A549 (cell line): ENCODE results near the gene MOV10L1. TPM values are rescaled to one million over a fixed set of nuclear protein-coding genes. Genes with fewer than 3 reads are reported as not detected.

ENCODE experiments used
- ATAC-seq, 2 experiments: fragments of 200-7000 bp in 1 of 2; fragments of >200 bp in 1 of 2; cut with Nextera tagmentation in 1 of 2; cut with Tn5 transposase in 1 of 2; 3 replicates each; pipeline versions ENCODE4 v1.8.0 to v1.9.1; 2018 to 2020; ENCODE audit warnings: mild to moderate bottlenecking in 1 of 2, moderate library complexity in 1 of 2
- CTCF ChIA-PET: fragments of 300-600 bp; sonication (Branson Sonifier 250); formaldehyde crosslinking; extraction: SDS; loops from one replicate; lab custom pipeline; 2021; ENCODE audit warnings: antibody characterized with exemption, inconsistent platforms; lab: Yijun Ruan, JAX
- POLR2A ChIA-PET: fragments of 350-600 bp; formaldehyde crosslinking; extraction: SDS; loops from one replicate; lab custom pipeline; 2021; ENCODE audit warnings: antibody characterized with exemption, inconsistent platforms; lab: Yijun Ruan, JAX
- DNase-seq, 2 experiments: peaks; one replicate each; pipeline versions ENCODE4 v3.0.0 to v3.0.0-alpha.2; 2011 to 2016; ENCODE audit warnings: low read depth in 1 of 2, low spot score in 1 of 2
- FAIRE-seq: peaks from 2 replicates; lab custom pipeline; 2011; peaks lifted over from hg19 to GRCh38; lab: Jason Lieb, UNC
- H3K27ac ChIP-seq, 2 experiments: fragments of >200 bp; sonication (Bioruptor Twin); formaldehyde crosslinking; 3 replicates each; pipeline ENCODE4 v1.5.1; 2016 to 2017
- H3K4me1 ChIP-seq: fragments of >200 bp; sonication (Bioruptor Twin); formaldehyde crosslinking; 3 replicates; pipeline ENCODE4 v1.6.1; 2016
- H3K4me2 ChIP-seq: fragments of >200 bp; sonication (Bioruptor Twin); formaldehyde crosslinking; 3 replicates; pipeline ENCODE4 v1.6.1; 2016
- H3K4me3 ChIP-seq: fragments of >200 bp; sonication (Bioruptor Twin); formaldehyde crosslinking; 3 replicates; pipeline ENCODE4 v1.5.1; 2016
- H3K9me3 ChIP-seq: fragments of >200 bp; sonication (Bioruptor Twin); formaldehyde crosslinking; 3 replicates; pipeline ENCODE4 v1.6.1; 2016
- BCL3 ChIP-seq: fragments of >200 bp; sonication (Bioruptor Twin); formaldehyde crosslinking; IDR thresholded peaks from 3 replicates; pipeline ENCODE4 v1.6.1; 2016
- CBX2 ChIP-seq: fragments of 200-600 bp; sonication (generic); IDR thresholded peaks from 2 replicates; pipeline ENCODE4 v1.6.1; 2016; ENCODE audit warnings: low read depth, mild to moderate bottlenecking, borderline replicate concordance
- CEBPB ChIP-seq, 2 experiments: fragments of >200 bp in 1 of 2; sonication (Bioruptor Twin) in 1 of 2; formaldehyde crosslinking in 1 of 2; IDR thresholded peaks; 2 replicates each; pipeline ENCODE4 v1.6.1; 2012 to 2016
- CTCF ChIP-seq: fragments of >200 bp; sonication (Bioruptor Twin); formaldehyde crosslinking; IDR thresholded peaks from 3 replicates; pipeline ENCODE4 v1.5.1; 2016
- EHMT2 ChIP-seq: fragments of 200-600 bp; sonication (generic); IDR thresholded peaks from 2 replicates; pipeline ENCODE4 v1.6.1; 2016; ENCODE audit warnings: antibody characterized with exemption, low read depth, mild to moderate bottlenecking, moderate library complexity
- EP300 ChIP-seq, 2 experiments: fragments of >200 bp; sonication (Bioruptor Twin); formaldehyde crosslinking; IDR thresholded peaks; 2 replicates in 1 of 2; 3 replicates in 1 of 2; pipeline ENCODE4 v1.6.1; 2016 to 2017
- FOXS1 ChIP-seq: fragments of 250-450 bp; sonication (Bioruptor Pico); IDR thresholded peaks from 2 replicates; pipeline ENCODE4 v1.5.0; 2020; ENCODE audit warnings: mild to moderate bottlenecking, moderate library complexity
- GATA3 ChIP-seq: IDR thresholded peaks from 2 replicates; pipeline ENCODE4 v1.6.1; 2012; ENCODE audit warnings: borderline replicate concordance
- HDAC2 ChIP-seq: fragments of 200-600 bp; sonication (generic); IDR thresholded peaks from 2 replicates; pipeline ENCODE4 v1.6.1; 2016
- HES2 ChIP-seq: fragments of >200 bp; sonication (Bioruptor Twin); formaldehyde crosslinking; IDR thresholded peaks from 2 replicates; pipeline ENCODE4 v1.6.1; 2016
- HOXA7 ChIP-seq: fragments of 250-450 bp; sonication (Bioruptor Pico); IDR thresholded peaks from 2 replicates; pipeline ENCODE4 v1.5.0; 2020; ENCODE audit warnings: mild to moderate bottlenecking, moderate library complexity
- HOXB13 ChIP-seq: fragments of 250-450 bp; sonication (Bioruptor Pico); IDR thresholded peaks from 2 replicates; pipeline ENCODE4 v1.5.0; 2020; ENCODE audit warnings: low read depth, mild to moderate bottlenecking, moderate library complexity
- HOXB5 ChIP-seq: fragments of 250-450 bp; sonication (Bioruptor Pico); IDR thresholded peaks from 2 replicates; pipeline ENCODE4 v1.5.0; 2020; ENCODE audit warnings: mild to moderate bottlenecking, moderate library complexity
- JUNB ChIP-seq: fragments of >200 bp; sonication (Bioruptor Twin); formaldehyde crosslinking; IDR thresholded peaks from 2 replicates; pipeline ENCODE4 v1.6.1; 2016
- KDM1A ChIP-seq: fragments of 200-600 bp; sonication (generic); IDR thresholded peaks from 2 replicates; pipeline ENCODE4 v1.6.1; 2016; ENCODE audit warnings: low read depth, mild to moderate bottlenecking
- MAFK ChIP-seq: fragments of 450-650 bp; IDR thresholded peaks from 2 replicates; pipeline ENCODE4 v1.6.1; 2014; ENCODE audit not compliant: partially characterized antibody
- NFE2L2 ChIP-seq: fragments of 150-350 bp; conservative IDR thresholded peaks from 2 replicates; pipeline ENCODE4 v1.6.1; 2014; ENCODE audit warnings: low read length
- PBX3 ChIP-seq: IDR thresholded peaks from 2 replicates; pipeline ENCODE4 v1.6.1; 2012
- POLR2AphosphoS2 ChIP-seq: conservative IDR thresholded peaks from 2 replicates; pipeline ENCODE4 v1.6.1; 2012; ENCODE audit warnings: low read length, improper control_type of control experiment, inconsistent platforms
- RARB ChIP-seq: fragments of 250-450 bp; sonication (Bioruptor Pico); IDR thresholded peaks from 2 replicates; pipeline ENCODE4 v1.8.0; 2021; ENCODE audit warnings: mild to moderate bottlenecking, moderate library complexity
- RCOR1 ChIP-seq: fragments of 150-350 bp; IDR thresholded peaks from 2 replicates; pipeline ENCODE4 v1.6.1; 2014; ENCODE audit warnings: antibody characterized with exemption, low read length, low read depth
- REST ChIP-seq: fragments of 200-600 bp; sonication (generic); IDR thresholded peaks from 2 replicates; pipeline ENCODE4 v1.6.1; 2016; ENCODE audit warnings: antibody characterized with exemption, mild to moderate bottlenecking, moderate library complexity
- RNF2 ChIP-seq: fragments of 200-600 bp; sonication (generic); IDR thresholded peaks from 2 replicates; pipeline ENCODE4 v1.6.1; 2016; ENCODE audit warnings: low read depth, mild to moderate bottlenecking, antibody characterized with exemption, moderate library complexity, borderline replicate concordance
- SREBF2 ChIP-seq: fragments of 450-650 bp; IDR thresholded peaks from 2 replicates; pipeline ENCODE4 v1.6.1; 2014; ENCODE audit warnings: mild to moderate bottlenecking, moderate library complexity
- USF2 ChIP-seq: fragments of 450-650 bp; IDR thresholded peaks from 2 replicates; pipeline ENCODE4 v1.6.1; 2014; ENCODE audit warnings: antibody characterized with exemption
- ZC3H11A ChIP-seq: fragments of 450-650 bp; IDR thresholded peaks from 2 replicates; pipeline ENCODE4 v1.6.1; 2014; ENCODE audit warnings: antibody characterized with exemption, mild to moderate bottlenecking
- ZNF302 ChIP-seq: fragments of 250-450 bp; sonication (Bioruptor Pico); IDR thresholded peaks from 2 replicates; pipeline ENCODE4 v1.9.0; 2021; ENCODE audit warnings: inconsistent platforms, mild to moderate bottlenecking, moderate library complexity
- WGBS: methylation state at CpG from one replicate; pipeline ENCODE4 v1.1.6; 2017; ENCODE audit errors: missing lambda C conversion rate; 5-methylcytosine and 5-hydroxymethylcytosine counted together
- polyA plus RNA-seq, 4 experiments: library from polyadenylated mRNA; depleted of rRNA in 3 of 4; stranded (reverse); fragments of >200 nt; fragmentation: RNase III in 1 of 4; extraction: RNeasy Plus Mini Kit Qiagen cat#74134 plus additional on column Dnase treatment in 1 of 4; gene quantifications; 2 replicates in 3 of 4; 3 replicates in 1 of 4; pipeline ENCODE4 v1.2.3, GENCODE V29; 2011 to 2017

MOV10L1 gene
- polyA plus RNA-seq, 2 of the 4 experiments (the other 2 are of a cell fraction) = 0.04 TPM

- Histone ChIP-seq H3K27ac (no peak overlapping the region), H3K4me2 (no peak overlapping the region), H3K9me3 (no peaks in the 10 kb centered on the region), H3K4me1 (no peaks in the 10 kb centered on the region), H3K4me3 (no peak overlapping the region)
- DNase-seq = no peak
- no peak for FAIRE-seq
- no peak for ATAC-seq
- WGBS = 94% methylated on average over 9 of the region's 23 CpGs
- no peak for TF ChIP-seq RNF2
- no peak for TF ChIP-seq NFE2L2
- TF ChIP-seq CTCF = no peak
- TF ChIP-seq CBX2 = no peak
- TF ChIP-seq FOXS1 = no peak
- TF ChIP-seq JUNB = no peak
- TF ChIP-seq HOXB5 (CRISPR knock-in tag) = no peak
- no peak for TF ChIP-seq CEBPB (IDR thresholded peaks at IDR 0.05)
- no peak for TF ChIP-seq RCOR1
- TF ChIP-seq SREBF2 = no peak
- no peak for TF ChIP-seq GATA3
- ChIA-PET POLR2A (no interaction called here), CTCF (interaction anchor here (1.2 kb wide), 1 partner anchor 50 kb away, joined by 5 read pairs; no protein-coding TSS in a partner anchor)
Measured at GRCh38 chr22:50197000-50197800, 107.4 kb downstream of the MOV10L1 start.

- Histone ChIP-seq H3K4me1 (no peaks in the 10 kb centered on the region), H3K4me3 (no peak overlapping the region), H3K9me3 (peaks cover 5% of the 10 kb centered on the region; the same call in 2 of the 3 replicates), H3K27ac (no peak overlapping the region), H3K4me2 (no peak overlapping the region)
- CTCF ChIA-PET = no interaction called here
- WGBS = 96% methylated on average over 20 of the region's 61 CpGs
- ATAC-seq (no peak), DNase-seq (no peak), FAIRE-seq (no peak)
- POLR2A ChIA-PET = interaction anchor here (0.6 kb wide), 1 partner anchor 52 kb away, joined by 4 read pairs; no protein-coding TSS in a partner anchor
- TF ChIP-seq ZNF302 (CRISPR knock-in tag) = no peak
- TF ChIP-seq POLR2AphosphoS2 = no peak
- TF ChIP-seq EP300 (IDR thresholded peaks at IDR 0.05) = no peak
- TF ChIP-seq PBX3 = no peak
- no peak for TF ChIP-seq MAFK
- TF ChIP-seq RCOR1 = no peak
- TF ChIP-seq BCL3 = no peak
- TF ChIP-seq RARB (CRISPR knock-in tag) = no peak
- TF ChIP-seq GATA3 = no peak
- TF ChIP-seq KDM1A = no peak
- TF ChIP-seq HOXB13 (CRISPR knock-in tag) = no peak
- no peak for TF ChIP-seq HDAC2
- no peak for TF ChIP-seq REST
- TF ChIP-seq EHMT2 = no peak
- no peak for TF ChIP-seq ZC3H11A
- no peak for TF ChIP-seq HES2
- TF ChIP-seq NFE2L2 = no peak
- TF ChIP-seq HOXA7 (CRISPR knock-in tag) = no peak
- TF ChIP-seq USF2 = no peak
Measured at GRCh38 chr22:50197856-50198623, 108.2 kb downstream of the MOV10L1 start.
